Omental fat pad (tissue), 4 donors: ENCODE data around the gene METTL9. TPM values are rescaled to one million over a fixed set of nuclear protein-coding genes. Genes with fewer than 3 reads are reported as not detected.

Experiments
- ATAC-seq: fragments of 150-250 bp; one replicate; pipeline ENCODE4 v1.9.1; 2016; ENCODE audit warnings: mild to moderate bottlenecking, moderate library complexity; ENCODE audit not compliant: low FRiP score
- DNase-seq: peaks from one replicate; pipeline ENCODE4 v3.0.0-alpha.2; 2019; ENCODE audit warnings: low spot score
- CTCF ChIP-seq, 3 donors: fragments of 450-650 bp; IDR thresholded peaks; one replicate each; pipeline ENCODE4 v1.5.1; 2016 to 2017; ENCODE audit warnings: antibody characterized with exemption in 3 of 3, mild to moderate bottlenecking in 3 of 3, moderate library complexity in 2 of 3
- total RNA-seq, 4 donors: library from RNA; depleted of rRNA; stranded (reverse); fragments of >200 nt; gene quantifications; one replicate each; pipeline ENCODE4 v1.1.0, GENCODE V29; 2016

METTL9 gene
- total RNA-seq, 4 donors from 2014 or later = 98.9 to 195 (median 114) TPM

GRCh38 chr16:21694609-21695008, 95.2 kb downstream of the METTL9 start:
- TF ChIP-seq CTCF (IDR thresholded peaks at IDR 0.05) = no peak
- DNase-seq (no peak), ATAC-seq (no peak)

GRCh38 chr16:21697032-21697431, 97.7 kb downstream of the METTL9 start:
- DNase-seq (no peak), ATAC-seq (no peak)
- TF ChIP-seq CTCF (IDR thresholded peaks at IDR 0.05) = no peak

GRCh38 chr16:21698169-21699032, 99.0 kb downstream of the METTL9 start:
- no peak for DNase-seq
- ATAC-seq = no peak
- TF ChIP-seq CTCF (IDR thresholded peaks at IDR 0.05) = no peak

GRCh38 chr16:21701271-21701670, 101.9 kb downstream of the METTL9 start:
- ATAC-seq = no peak
- no peak for DNase-seq
- TF ChIP-seq CTCF (IDR thresholded peaks at IDR 0.05) = no peak

GRCh38 chr16:21702276-21702675, 102.9 kb downstream of the METTL9 start:
- ATAC-seq = no peak
- no peak for DNase-seq

GRCh38 chr16:21703156-21703555, 103.8 kb downstream of the METTL9 start:
- no peak for ATAC-seq
- DNase-seq = no peak
- TF ChIP-seq CTCF (IDR thresholded peaks at IDR 0.05) = no peak

More at GRCh38 chr16:21702276-21702675, 102.9 kb downstream of the METTL9 start:
- no peak for TF ChIP-seq CTCF (IDR thresholded peaks at IDR 0.05)
